HepG2 (cell line): ENCODE measurements around the gene CHMP5. TPM values are rescaled to one million over a fixed set of nuclear protein-coding genes. Genes with fewer than 3 reads are reported as not detected.
A peak's percentile ranks its signal among the peaks of the same experiment; 100 is the strongest.

Experiments used
- ATAC-seq: fragments of 200-7000 bp; cut with Tn5 transposase; 3 replicates; pipeline ENCODE4 v1.9.1; 2020; ENCODE audit warnings: mild to moderate bottlenecking, moderate library complexity
- BruUV-seq: library from RNA; stranded (reverse); fragments of 400-500 nt; replicated peaks from 2 replicates; lab custom pipeline; 2021; lab: Mats Ljungman, UMichigan
- CTCF ChIA-PET: fragments of 300-600 bp; formaldehyde crosslinking; extraction: SDS; loops from one replicate; lab custom pipeline; 2021; ENCODE audit warnings: low total read pairs, inconsistent platforms, low intra/inter-chr PET ratio; lab: Yijun Ruan, JAX
- POLR2A ChIA-PET: fragments of 350-600 bp; sonication (Branson Sonifier 250); formaldehyde crosslinking; loops from one replicate; lab custom pipeline; 2020; ENCODE audit warnings: antibody characterized with exemption, inconsistent platforms; lab: Yijun Ruan, JAX
- DNase-seq: peaks from one replicate; pipeline ENCODE4 v3.0.0-alpha.2; 2015; ENCODE audit warnings: low spot score
- FAIRE-seq: peaks from 3 replicates; lab custom pipeline; 2011; peaks lifted over from hg19 to GRCh38; lab: Jason Lieb, UNC
- H2AFZ ChIP-seq: one replicate; pipeline ENCODE4 v1.6.1; 2011; ENCODE audit warnings: low read length, inconsistent platforms
- H3K27ac ChIP-seq: fragments of 300-600 bp; 3 replicates; pipeline ENCODE4 v1.8.0; 2011; ENCODE audit warnings: mixed run types, mild to moderate bottlenecking, mixed read lengths, low read length, inconsistent platforms; ENCODE audit not compliant: insufficient read depth; ENCODE audit errors: extremely low read length
- H3K27me3 ChIP-seq, 2 experiments: fragments of 200-600 bp in 1 of 2; 2 replicates in 1 of 2; 3 replicates in 1 of 2; pipeline versions ENCODE4 v1.6.0 to v1.8.0; 2011; ENCODE audit warnings: low read length in 2 of 2, mild to moderate bottlenecking in 2 of 2, moderate library complexity in 2 of 2, inconsistent platforms in 1 of 2; ENCODE audit not compliant: insufficient read depth in 2 of 2, control insufficient read depth in 1 of 2
- H3K36me3 ChIP-seq, 2 experiments: fragments of 200-600 bp in 1 of 2; replicated peaks in 1 of 2; 2 replicates in 1 of 2; 3 replicates in 1 of 2; pipeline versions ENCODE4 v1.5.1 to v1.8.0; 2011; ENCODE audit warnings: low read length in 2 of 2, inconsistent platforms in 1 of 2; ENCODE audit not compliant: insufficient read depth in 2 of 2, control insufficient read depth in 1 of 2
- H3K4me1 ChIP-seq: 2 replicates; pipeline ENCODE4 v1.5.1; 2012; ENCODE audit warnings: low read length, inconsistent platforms; ENCODE audit not compliant: insufficient read depth
- H3K4me2 ChIP-seq: 2 replicates; pipeline ENCODE4 v1.6.0; 2011; ENCODE audit warnings: low read depth, low read length, inconsistent platforms
- H3K4me3 ChIP-seq, 3 experiments: fragments of 200-600 bp in 1 of 3; sonication (generic), shearing (Covaris generic) in 1 of 3; replicated peaks in 1 of 3; 2 replicates each; pipeline ENCODE4 v1.5.1; 2011 to 2016; ENCODE audit warnings: low read length in 3 of 3, inconsistent platforms in 2 of 3, low read depth in 2 of 3, mild to moderate bottlenecking in 2 of 3, control low read depth in 1 of 3, mixed read lengths in 1 of 3; ENCODE audit not compliant: insufficient read depth in 1 of 3
- H3K79me2 ChIP-seq: one replicate; pipeline ENCODE4 v1.6.1; 2011; ENCODE audit warnings: low read length, inconsistent platforms; ENCODE audit not compliant: insufficient read depth
- H3K9ac ChIP-seq: 2 replicates; pipeline ENCODE4 v1.6.0; 2011; ENCODE audit warnings: mild to moderate bottlenecking, low read depth, low read length, inconsistent platforms; ENCODE audit not compliant: insufficient read depth
- H3K9me3 ChIP-seq: 2 replicates; pipeline ENCODE4 v1.5.1; 2012; ENCODE audit warnings: mild to moderate bottlenecking, low read length
- H4K20me1 ChIP-seq: 2 replicates; pipeline ENCODE4 v1.6.0; 2011; ENCODE audit warnings: inconsistent platforms, mild to moderate bottlenecking, low read length, moderate library complexity; ENCODE audit not compliant: insufficient read depth
- BORCS8-MEF2B ChIP-seq: sonication (generic); formaldehyde crosslinking; IDR thresholded peaks from 2 replicates; pipeline ENCODE4 v1.8.0; 2022; ENCODE audit warnings: mild to moderate bottlenecking, missing genetic modification reagents
- CEBPB ChIP-seq: IDR thresholded peaks from 2 replicates; pipeline ENCODE4 v1.6.1; 2011; ENCODE audit warnings: low read depth, low read length, improper control_type of control experiment, borderline replicate concordance
- XBP1 ChIP-seq: sonication (generic); formaldehyde crosslinking; IDR thresholded peaks from 2 replicates; pipeline ENCODE4 v1.5.0; 2020; ENCODE audit warnings: missing genetic modification reagents
- ZNF263 ChIP-seq: sonication (generic); formaldehyde crosslinking; IDR thresholded peaks from 2 replicates; pipeline ENCODE4 v1.4.0; 2020; ENCODE audit warnings: missing genetic modification reagents
- WGBS: methylation state at CpG from one replicate; pipeline ENCODE4 v1.1.6; 2017; ENCODE audit warnings: low lambda C conversion rate; 5-methylcytosine and 5-hydroxymethylcytosine counted together
- in situ Hi-C: cut with HindIII; loops from 2 replicates; pipeline ENCODE4 v1.10.0; 2017; ENCODE audit warnings: low pct_unique_long_range_greater_than_20kb; ENCODE audit not compliant: extremely low pct_ligation_motif_present
- intact Hi-C: fragments of 100-400 bp; cut with micrococcal nuclease; formaldehyde crosslinking; loops from one replicate; pipeline ENCODE4 v1.10.0; 2022; ENCODE audit not compliant: unreplicated experiment
- polyA plus RNA-seq, 8 experiments: library from polyadenylated mRNA; depleted of rRNA in 3 of 8; stranded (reverse) in 7 of 8; unstranded in 1 of 8; fragments of >200 nt; fragmentation: Illumina TruSeq in 4 of 8; extraction: Trizol in 4 of 8; gene quantifications; 2 replicates each; pipeline versions ENCODE4 v1.2.1 to v1.2.3, GENCODE V29; 2011 to 2016; ENCODE audit warnings: low read depth in 4 of 8, missing spikeins in 1 of 8, mixed read lengths in 1 of 8; ENCODE audit not compliant: insufficient read depth in 1 of 8
- total RNA-seq, 5 experiments: library from RNA; depleted of rRNA; stranded (reverse); fragments of >200 nt; fragmentation: Illumina TruSeq; extraction: Trizol; gene quantifications; 2 replicates each; pipeline ENCODE4 v1.2.3, GENCODE V29; 2016; ENCODE audit warnings: low read depth in 1 of 5

The CHMP5 gene
- total and polyA plus RNA-seq, 2 of the 13 experiments (the other 11 are each of a cell fraction or from before 2014, with no cell fraction given): 46.0 to 57.3 TPM

GRCh38 chr9:33227008-33227398 is 37.8 kb upstream of the CHMP5 start:
- intact Hi-C loops (loop anchor here (5.0 kb wide), 1 partner anchor 35 kb away; the partner anchor contains the start of gene BAG1), in situ Hi-C loops (loop anchor here (5.0 kb wide), 1 partner anchor 145 kb away; no protein-coding TSS in a partner anchor)
- ChIA-PET CTCF (interaction anchor here (5.0 kb wide), 1 partner anchor 146 kb away, joined by 80 read pairs; no protein-coding TSS in a partner anchor), POLR2A (no interaction called here)
- no peak for FAIRE-seq
- Histone ChIP-seq H3K27me3 (no peaks in the 10 kb centered on the region; a peak in 3 of 5 replicates), H3K9ac (no peak overlapping the region), H3K36me3 (no peaks in the 10 kb centered on the region), H3K9me3 (no peaks in the 10 kb centered on the region), H3K4me1 (peaks cover 44% of the 10 kb centered on the region), H3K4me2 (no peak overlapping the region), H3K27ac (no peak overlapping the region), H4K20me1 (no peaks in the 10 kb centered on the region), H3K79me2 (no peaks in the 10 kb centered on the region), H3K4me3 (no peak overlapping the region), H2AFZ (no peak overlapping the region)
- TF ChIP-seq CEBPB: peak; percentile 52; the same call in 1 of the 2 replicates
- no peak for TF ChIP-seq BORCS8-MEF2B (CRISPR knock-in tag)
- no peak for ATAC-seq
- no TSS peak for BruUV-seq
- no peak for DNase-seq
- 57% methylated on average over 10 of the region's 10 CpGs for WGBS

GRCh38 chr9:33227741-33228140 is 37.1 kb upstream of the CHMP5 start:
- H3K27ac ChIP-seq: no peak overlapping the region
- peaks cover 47% of the 10 kb centered on the region for H3K4me1 ChIP-seq
- BruUV-seq: no TSS peak
- H4K20me1 ChIP-seq: no peaks in the 10 kb centered on the region
- ATAC-seq (no peak), FAIRE-seq (no peak), DNase-seq (no peak)
- TF ChIP-seq ZNF263 (CRISPR knock-in tag): 0 out of 2 replicates have a peak, but pooled peaks have one; percentile 29
- no peak for TF ChIP-seq XBP1
- H3K9me3 ChIP-seq: no peaks in the 10 kb centered on the region
- H2AFZ ChIP-seq: no peak overlapping the region
- in situ Hi-C loops (loop anchor here (5.0 kb wide), 1 partner anchor 145 kb away; no protein-coding TSS in a partner anchor), intact Hi-C loops (loop anchor here (5.0 kb wide), 1 partner anchor 35 kb away; the partner anchor contains the start of gene BAG1)
- no peaks in the 10 kb centered on the region; a peak in 3 of 5 replicates for H3K27me3 ChIP-seq
- H3K4me3 ChIP-seq: no peak overlapping the region
- WGBS: 23% methylated on average over 4 of the region's 8 CpGs
- no peaks in the 10 kb centered on the region for H3K36me3 ChIP-seq
- no peaks in the 10 kb centered on the region for H3K79me2 ChIP-seq
- ChIA-PET CTCF (no interaction called here), POLR2A (no interaction called here)
- H3K9ac ChIP-seq: no peak overlapping the region
- H3K4me2 ChIP-seq: no peak overlapping the region
